GM18870 (cell line): ENCODE measurements around the gene BTK.
"Not testable (repeated sequence)": the region's sequence is repeated elsewhere in the genome, so short reads cannot be mapped to it uniquely, and the experiment has no call there.

Experiments used
- ATAC-seq: cut with Tn5 transposase; IDR thresholded peaks from one replicate; pipeline ENCODE4 v1.9.1; 2021; ENCODE audit warnings: moderate library complexity; ENCODE audit not compliant: unreplicated experiment

Gene BTK

GRCh38 chrX:101347859-101348451, 38.0 kb downstream of the BTK start:
- ATAC-seq: no peak

GRCh38 chrX:101337776-101338271, 48.2 kb downstream of the BTK start:
- no peak for ATAC-seq

GRCh38 chrX:101334310-101334709, 51.7 kb downstream of the BTK start:
- ATAC-seq: not testable (repeated sequence)

GRCh38 chrX:101326600-101326999, 59.4 kb downstream of the BTK start:
- ATAC-seq: not testable (repeated sequence)

GRCh38 chrX:101303790-101304189, 82.2 kb downstream of the BTK start:
- ATAC-seq: no peak
